H9 (cell line): Measurements from ENCODE around the gene NDUFA9. TPM values are rescaled to one million over a fixed set of nuclear protein-coding genes. Genes with fewer than 3 reads are reported as not detected.

Source experiments
- DNase-seq: peaks from one replicate; pipeline ENCODE4 v3.0.0-alpha.2; 2017
- H2AFZ ChIP-seq: one replicate; pipeline ENCODE4 v1.6.1; 2013; ENCODE audit warnings: mild to moderate bottlenecking, low read length, control low read depth, moderate library complexity
- H2AK5ac ChIP-seq: 2 replicates; pipeline ENCODE4 v1.6.1; 2013; ENCODE audit warnings: low read length, control low read depth, mixed read lengths; ENCODE audit not compliant: insufficient read length
- H2BK120ac ChIP-seq: one replicate; pipeline ENCODE4 v1.6.1; 2013; ENCODE audit warnings: low read depth, mild to moderate bottlenecking, low read length, control low read depth, inconsistent platforms; ENCODE audit not compliant: poor library complexity, severe bottlenecking
- H2BK12ac ChIP-seq: 2 replicates; pipeline ENCODE4 v1.6.1; 2013; ENCODE audit warnings: low read length, control low read depth, mixed read lengths, low read depth; ENCODE audit not compliant: insufficient read length
- H2BK15ac ChIP-seq: 2 replicates; pipeline ENCODE4 v1.6.1; 2013; ENCODE audit warnings: low read depth, low read length, control low read depth
- H2BK20ac ChIP-seq: one replicate; pipeline ENCODE4 v1.6.1; 2013; ENCODE audit warnings: low read depth, mild to moderate bottlenecking, low read length, control low read depth, inconsistent platforms; ENCODE audit not compliant: poor library complexity, severe bottlenecking
- H2BK5ac ChIP-seq: 2 replicates; pipeline ENCODE4 v1.6.1; 2013; ENCODE audit warnings: low read length, control low read depth, mixed read lengths; ENCODE audit not compliant: insufficient read length
- H3K14ac ChIP-seq: 2 replicates; pipeline ENCODE4 v1.6.1; 2013; ENCODE audit warnings: low read length, control low read depth; ENCODE audit not compliant: insufficient read depth
- H3K18ac ChIP-seq: 2 replicates; pipeline ENCODE4 v1.6.1; 2013; ENCODE audit warnings: low read depth, mild to moderate bottlenecking, mixed read lengths, low read length, control low read depth; ENCODE audit not compliant: insufficient read length
- H3K23ac ChIP-seq: 2 replicates; pipeline ENCODE4 v1.6.1; 2013; ENCODE audit warnings: low read length, control low read depth, mixed read lengths, low read depth; ENCODE audit not compliant: insufficient read length
- H3K23me2 ChIP-seq: 2 replicates; pipeline ENCODE4 v1.6.1; 2013; ENCODE audit warnings: low read depth, mild to moderate bottlenecking, mixed read lengths, low read length, control low read depth; ENCODE audit not compliant: insufficient read length, poor library complexity, severe bottlenecking
- H3K27ac ChIP-seq: 2 replicates; pipeline ENCODE4 v1.5.1; 2013; ENCODE audit warnings: low read length, control low read depth, mixed read lengths, low read depth; ENCODE audit not compliant: insufficient read length
- H3K27me3 ChIP-seq: 2 replicates; pipeline ENCODE4 v1.6.1; 2013; ENCODE audit warnings: low read length, control low read depth, inconsistent platforms; ENCODE audit not compliant: insufficient read depth
- H3K4ac ChIP-seq: 2 replicates; pipeline ENCODE4 v1.6.1; 2013; ENCODE audit warnings: low read depth, mild to moderate bottlenecking, control low read depth, inconsistent platforms, low read length, moderate library complexity
- H3K4me1 ChIP-seq: 2 replicates; pipeline ENCODE4 v1.6.1; 2013; ENCODE audit warnings: low read length, control low read depth, inconsistent platforms; ENCODE audit not compliant: insufficient read depth
- H3K4me2 ChIP-seq: 2 replicates; pipeline ENCODE4 v1.6.1; 2013; ENCODE audit warnings: low read length, control low read depth, mixed read lengths; ENCODE audit not compliant: insufficient read length, insufficient read depth
- H3K56ac ChIP-seq: 2 replicates; pipeline ENCODE4 v1.6.1; 2013; ENCODE audit warnings: low read depth, mild to moderate bottlenecking, mixed read lengths, low read length, control low read depth; ENCODE audit not compliant: insufficient read length
- H3K79me1 ChIP-seq: 2 replicates; pipeline ENCODE4 v1.6.1; 2013; ENCODE audit warnings: low read depth, mild to moderate bottlenecking, moderate library complexity, low read length, control low read depth, inconsistent platforms; ENCODE audit not compliant: insufficient read depth, poor library complexity, severe bottlenecking
- H3K79me2 ChIP-seq: 2 replicates; pipeline ENCODE4 v1.6.1; 2013; ENCODE audit warnings: low read length, control low read depth, inconsistent platforms; ENCODE audit not compliant: insufficient read depth
- H3K9ac ChIP-seq: 2 replicates; pipeline ENCODE4 v1.6.1; 2013; ENCODE audit warnings: low read length, control low read depth, mixed read lengths; ENCODE audit not compliant: insufficient read length; ENCODE audit errors: extremely low read depth
- H3K9me3 ChIP-seq: one replicate; pipeline ENCODE4 v1.6.1; 2013; ENCODE audit warnings: low read depth, low read length, inconsistent platforms; ENCODE audit not compliant: control insufficient read depth
- H3T11ph ChIP-seq: one replicate; pipeline ENCODE4 v1.6.1; 2013; ENCODE audit warnings: mild to moderate bottlenecking, low read length, control low read depth, inconsistent platforms
- H4K20me1 ChIP-seq: one replicate; pipeline ENCODE4 v1.6.1; 2013; ENCODE audit not compliant: control insufficient read depth, insufficient read length, insufficient read depth
- H4K5ac ChIP-seq: 2 replicates; pipeline ENCODE4 v1.6.1; 2013; ENCODE audit warnings: low read depth, mild to moderate bottlenecking, mixed read lengths, low read length, control low read depth; ENCODE audit not compliant: insufficient read length
- H4K8ac ChIP-seq: replicated peaks from 2 replicates; pipeline ENCODE4 v1.6.1; 2013; ENCODE audit warnings: low read length, control low read depth, mixed read lengths, low read depth; ENCODE audit not compliant: insufficient read length
- H4K91ac ChIP-seq: 2 replicates; pipeline ENCODE4 v1.6.1; 2013; ENCODE audit warnings: low read depth, mild to moderate bottlenecking, moderate library complexity, mixed read lengths, low read length, control low read depth; ENCODE audit not compliant: insufficient read length
- H3K27ac Mint-ChIP-seq, 3 experiments: 2 replicates in 2 of 3; 3 replicates in 1 of 3; pipeline ENCODE4 v1.8.0; 2020 to 2021; ENCODE audit warnings: mixed read lengths in 3 of 3, mild to moderate bottlenecking in 1 of 3, moderate library complexity in 1 of 3
- H3K27me3 Mint-ChIP-seq: 2 replicates; pipeline ENCODE4 v1.8.0; 2021; ENCODE audit warnings: low read depth, mild to moderate bottlenecking, moderate library complexity, mixed read lengths
- H3K36me3 Mint-ChIP-seq, 3 experiments: 2 replicates in 2 of 3; 3 replicates in 1 of 3; pipeline ENCODE4 v1.8.0; 2020 to 2021; ENCODE audit warnings: low read depth in 3 of 3, mixed read lengths in 3 of 3; ENCODE audit not compliant: insufficient read depth in 1 of 3
- H3K4me1 Mint-ChIP-seq, 2 experiments: 2 replicates each; pipeline ENCODE4 v1.8.0; 2020; ENCODE audit warnings: mixed read lengths in 2 of 2
- H3K4me3 Mint-ChIP-seq, 2 experiments: 2 replicates in 1 of 2; 3 replicates in 1 of 2; pipeline ENCODE4 v1.8.0; 2020 to 2021; ENCODE audit warnings: mild to moderate bottlenecking in 2 of 2, mixed read lengths in 2 of 2, moderate library complexity in 1 of 2
- H3K9me3 Mint-ChIP-seq, 2 experiments: 2 replicates in 1 of 2; 3 replicates in 1 of 2; pipeline ENCODE4 v1.8.0; 2020; ENCODE audit warnings: mild to moderate bottlenecking in 2 of 2, mixed read lengths in 2 of 2, moderate library complexity in 1 of 2
- CTCF ChIP-seq: fragments of 200-600 bp; sonication (generic); conservative IDR thresholded peaks from 3 replicates; pipeline ENCODE4 v1.8.0; 2021; ENCODE audit warnings: antibody characterized with exemption, mild to moderate bottlenecking
- WGBS: extraction: QIAGEN DNeasy Blood & Tissue Kit; methylation state at CpG from one replicate; pipeline ENCODE4 v1.1.7; 2013; ENCODE audit warnings: missing lambda C conversion rate, low lambda C conversion rate, mixed read lengths; ENCODE audit not compliant: insufficient read length; ENCODE audit errors: extremely low coverage; 5-methylcytosine and 5-hydroxymethylcytosine counted together
- total RNA-seq: library from RNA; stranded (reverse); gene quantifications from 2 replicates; pipeline ENCODE4 v1.2.1, GENCODE V29; 2021

Gene NDUFA9
- total RNA-seq, 1 experiment from 2014 or later: 83.9 TPM

- Histone ChIP-seq H3K79me1 (no peaks in the 10 kb centered on the region), H2AK5ac (no peak overlapping the region), H3K4me1 (no peaks in the 10 kb centered on the region), H4K91ac (no peak overlapping the region), H2BK5ac (no peak overlapping the region), H3K23ac (no peak overlapping the region), H4K5ac (no peak overlapping the region), H2AFZ (no peak overlapping the region), H2BK120ac (no peak overlapping the region), H2BK20ac (no peak overlapping the region), H3K56ac (no peak overlapping the region), H4K8ac (no peak overlapping the region), H2BK15ac (no peak overlapping the region), H3K9ac (no peak overlapping the region), H4K20me1 (no peaks in the 10 kb centered on the region), H3K4ac (no peak overlapping the region), H3K4me2 (no peak overlapping the region), H3K9me3 (no peaks in the 10 kb centered on the region), H3K79me2 (no peaks in the 10 kb centered on the region), H3K27ac (no peak overlapping the region), H3K14ac (no peak overlapping the region), H3K18ac (no peak overlapping the region), H3K27me3 (no peaks in the 10 kb centered on the region), H3T11ph (no peak overlapping the region), H2BK12ac (no peak overlapping the region), H3K23me2 (no peaks in the 10 kb centered on the region)
- Mint-ChIP-seq H3K27me3 (no peaks in the 10 kb centered on the region), H3K4me1 (no peaks in the 10 kb centered on the region), H3K27ac (no peak overlapping the region), H3K4me3 (no peak overlapping the region), H3K36me3 (peaks cover 42 to 65% (median 57%) of the 10 kb centered on the region in 3 experiments), H3K9me3 (no peaks in the 10 kb centered on the region)
- TF ChIP-seq CTCF: no peak
- no CpG with 5 or more reads among the region's 3 CpGs for WGBS
- DNase-seq: no peak
These were observed 16.3 kb downstream of the NDUFA9 start for GRCh38 chr12:4665236-4665635.
